HG03045 (cell line): Measurements from ENCODE around the gene NSFL1C.
A peak's percentile ranks its signal among the peaks of the same experiment; 100 is the strongest.

Experiments
- ATAC-seq: cut with Tn5 transposase; IDR thresholded peaks from one replicate; pipeline ENCODE4 v1.9.1; 2021; ENCODE audit warnings: mild to moderate bottlenecking, moderate library complexity; ENCODE audit not compliant: unreplicated experiment

NSFL1C gene

GRCh38 chr20:1394686-1395085 is 72.0 kb downstream of the NSFL1C start:
- ATAC-seq, result no peak

- no peak for ATAC-seq
Measured at GRCh38 chr20:1393507-1393882, 73.2 kb downstream of the NSFL1C start.

DNA sequence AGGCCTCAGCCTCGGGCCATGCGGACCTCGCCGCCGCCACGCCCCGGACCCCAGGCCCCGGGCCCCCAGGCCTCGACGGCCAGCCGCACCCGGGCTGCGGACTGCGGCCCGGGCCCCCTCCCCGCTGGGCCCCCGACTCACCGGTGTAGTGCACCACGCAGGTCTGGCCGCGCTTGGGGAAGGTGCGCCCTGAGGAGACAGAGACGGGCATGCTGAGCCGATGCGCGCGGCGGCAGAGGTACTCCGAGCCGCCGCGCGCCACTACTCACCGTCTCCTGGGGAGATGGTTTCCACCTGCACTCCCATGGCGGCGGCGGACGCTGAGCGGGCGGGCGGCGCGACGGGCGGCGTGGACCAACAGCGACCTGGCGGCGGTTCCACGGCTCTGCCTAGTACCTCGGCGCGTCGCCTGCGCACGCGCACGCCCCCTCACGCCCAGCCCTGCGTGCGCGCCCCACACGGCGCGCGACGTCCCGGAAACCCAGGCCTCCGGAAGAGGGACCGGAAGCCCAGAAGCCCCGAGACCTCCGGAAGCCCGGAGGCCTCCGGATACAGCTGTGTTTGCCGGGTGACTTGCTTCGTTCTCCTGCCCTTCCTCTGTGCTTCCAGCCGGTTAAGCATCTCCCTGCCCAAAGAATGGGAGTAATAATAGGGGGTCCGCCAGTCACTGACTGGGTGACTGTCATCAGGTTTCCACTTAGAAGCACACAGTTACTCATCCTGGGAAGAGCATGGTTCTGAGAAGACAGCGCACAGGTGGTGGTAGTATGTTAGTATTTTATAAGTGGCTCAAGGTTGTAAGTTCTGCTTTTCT is 73.7 kb downstream of the NSFL1C start, which contains the start of gene FKBP1A:
TSS of gene FKBP1A (minus strand) at position 362 of the 814 bp plus-strand sequence. CDS start at position 306, 56 bp downstream.
- peak; percentile 92 for ATAC-seq

DNA sequence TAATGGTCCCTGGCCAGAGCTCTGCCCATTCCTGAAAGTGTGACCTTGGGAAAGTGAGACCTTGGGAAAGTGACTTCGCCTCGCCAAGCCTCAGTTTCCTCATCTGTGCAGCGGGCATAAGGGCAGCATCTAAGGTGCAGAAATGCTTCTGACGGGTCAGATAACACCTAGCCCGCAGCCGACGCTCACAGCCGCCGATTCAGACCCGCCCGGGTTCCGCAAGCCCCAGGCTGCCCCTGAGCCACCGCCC is 74.3 kb downstream of the NSFL1C start:
- ATAC-seq, result peak; percentile 38
